AG10803 (cell line): ENCODE measurements around the gene IP6K3.
A peak's percentile ranks its signal among the peaks of the same experiment; 100 is the strongest.

Experiments
- DNase-seq: peaks from one replicate; pipeline ENCODE4 v3.0.0; 2010; ENCODE audit warnings: low read depth
- H3K4me3 ChIP-seq: 2 replicates; pipeline ENCODE4 v1.5.1; 2011; ENCODE audit warnings: mild to moderate bottlenecking, low read length, control low read depth
- TF ChIP-seq, protein P1 (sequence below): conservative IDR thresholded peaks from 2 replicates; pipeline ENCODE4 v1.5.1; 2011; ENCODE audit warnings: mild to moderate bottlenecking, low read length, control low read depth, inconsistent platforms

Gene IP6K3

DNA sequence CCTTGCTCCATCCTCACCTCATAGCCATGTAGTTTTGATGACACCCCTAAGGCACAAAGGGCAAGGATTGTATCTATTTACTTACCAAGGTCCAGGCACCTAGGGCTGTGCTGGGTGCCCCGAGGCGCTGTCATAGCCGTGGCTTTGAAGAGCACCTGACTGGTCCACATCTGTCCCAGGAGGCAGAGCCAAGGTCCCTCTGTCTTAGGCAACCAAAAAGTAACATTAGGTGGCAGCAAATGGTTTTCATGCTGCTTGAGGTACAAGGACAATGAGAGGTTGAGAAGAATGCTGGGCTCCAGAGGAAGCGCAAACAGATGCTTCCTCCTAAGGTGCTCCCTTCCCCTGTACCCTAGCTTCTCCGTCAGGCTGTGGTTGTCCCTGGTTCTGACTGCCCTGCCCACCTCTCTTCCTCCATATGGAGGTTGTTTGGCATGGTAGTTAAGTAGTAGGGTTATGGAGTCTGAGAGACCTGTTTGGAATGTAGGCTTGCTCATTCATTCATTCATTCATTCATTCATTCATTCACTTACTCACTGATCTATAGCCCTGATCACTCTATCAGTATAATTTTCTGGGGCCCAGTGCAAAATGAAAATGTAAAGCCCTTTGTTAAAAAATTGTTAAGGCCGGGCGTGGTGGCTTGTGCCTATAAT is 32.2 kb downstream of the IP6K3 start:
- H3K4me3 ChIP-seq: no peak overlapping the region
- no peak for DNase-seq
- TF ChIP-seq, protein P1, sequence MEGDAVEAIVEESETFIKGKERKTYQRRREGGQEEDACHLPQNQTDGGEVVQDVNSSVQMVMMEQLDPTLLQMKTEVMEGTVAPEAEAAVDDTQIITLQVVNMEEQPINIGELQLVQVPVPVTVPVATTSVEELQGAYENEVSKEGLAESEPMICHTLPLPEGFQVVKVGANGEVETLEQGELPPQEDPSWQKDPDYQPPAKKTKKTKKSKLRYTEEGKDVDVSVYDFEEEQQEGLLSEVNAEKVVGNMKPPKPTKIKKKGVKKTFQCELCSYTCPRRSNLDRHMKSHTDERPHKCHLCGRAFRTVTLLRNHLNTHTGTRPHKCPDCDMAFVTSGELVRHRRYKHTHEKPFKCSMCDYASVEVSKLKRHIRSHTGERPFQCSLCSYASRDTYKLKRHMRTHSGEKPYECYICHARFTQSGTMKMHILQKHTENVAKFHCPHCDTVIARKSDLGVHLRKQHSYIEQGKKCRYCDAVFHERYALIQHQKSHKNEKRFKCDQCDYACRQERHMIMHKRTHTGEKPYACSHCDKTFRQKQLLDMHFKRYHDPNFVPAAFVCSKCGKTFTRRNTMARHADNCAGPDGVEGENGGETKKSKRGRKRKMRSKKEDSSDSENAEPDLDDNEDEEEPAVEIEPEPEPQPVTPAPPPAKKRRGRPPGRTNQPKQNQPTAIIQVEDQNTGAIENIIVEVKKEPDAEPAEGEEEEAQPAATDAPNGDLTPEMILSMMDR: no peak

DNA sequence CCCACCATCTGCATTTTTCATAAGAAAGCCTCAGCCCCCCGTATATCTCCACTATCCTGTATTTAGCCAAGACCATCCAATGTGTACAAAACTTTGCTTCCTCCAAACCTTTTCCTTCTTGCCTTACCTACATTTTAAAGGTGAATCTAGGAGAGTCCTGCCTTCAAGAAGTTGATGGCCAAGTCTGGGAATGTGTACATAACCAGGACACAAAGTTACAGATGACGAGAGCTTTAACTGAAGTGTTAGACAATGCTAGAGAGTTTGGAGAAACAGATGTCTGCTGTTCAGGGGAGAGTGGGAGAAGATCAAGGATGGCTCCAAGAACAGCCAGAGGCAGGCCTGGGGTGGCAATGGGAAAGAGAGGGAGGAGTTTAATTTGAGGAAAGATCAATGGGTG is 32.9 kb downstream of the IP6K3 start:
- H3K4me3 ChIP-seq: no peak overlapping the region
- TF ChIP-seq, protein P1: no peak
- no peak for DNase-seq

DNA sequence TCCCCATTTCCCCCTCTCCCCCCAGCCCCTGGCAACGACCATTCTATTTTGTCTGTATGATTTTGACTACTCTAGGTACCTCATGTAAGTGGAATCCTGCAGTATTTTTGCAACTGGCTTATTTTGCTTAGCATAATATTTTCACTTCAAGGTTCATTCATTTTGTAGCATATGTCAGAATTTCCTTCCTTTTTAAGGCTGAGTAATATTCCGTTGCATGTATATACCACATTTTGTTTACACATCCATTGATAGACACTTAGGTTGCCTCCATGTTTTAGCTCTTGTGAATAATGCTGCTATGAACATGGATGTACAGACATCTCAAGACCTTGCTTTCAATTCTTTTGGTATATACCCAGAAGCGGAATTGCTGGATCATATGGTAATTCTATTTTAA is 33.8 kb downstream of the IP6K3 start:
- DNase-seq: no peak
- TF ChIP-seq, protein P1: no peak
- H3K4me3 ChIP-seq: no peak overlapping the region

DNA sequence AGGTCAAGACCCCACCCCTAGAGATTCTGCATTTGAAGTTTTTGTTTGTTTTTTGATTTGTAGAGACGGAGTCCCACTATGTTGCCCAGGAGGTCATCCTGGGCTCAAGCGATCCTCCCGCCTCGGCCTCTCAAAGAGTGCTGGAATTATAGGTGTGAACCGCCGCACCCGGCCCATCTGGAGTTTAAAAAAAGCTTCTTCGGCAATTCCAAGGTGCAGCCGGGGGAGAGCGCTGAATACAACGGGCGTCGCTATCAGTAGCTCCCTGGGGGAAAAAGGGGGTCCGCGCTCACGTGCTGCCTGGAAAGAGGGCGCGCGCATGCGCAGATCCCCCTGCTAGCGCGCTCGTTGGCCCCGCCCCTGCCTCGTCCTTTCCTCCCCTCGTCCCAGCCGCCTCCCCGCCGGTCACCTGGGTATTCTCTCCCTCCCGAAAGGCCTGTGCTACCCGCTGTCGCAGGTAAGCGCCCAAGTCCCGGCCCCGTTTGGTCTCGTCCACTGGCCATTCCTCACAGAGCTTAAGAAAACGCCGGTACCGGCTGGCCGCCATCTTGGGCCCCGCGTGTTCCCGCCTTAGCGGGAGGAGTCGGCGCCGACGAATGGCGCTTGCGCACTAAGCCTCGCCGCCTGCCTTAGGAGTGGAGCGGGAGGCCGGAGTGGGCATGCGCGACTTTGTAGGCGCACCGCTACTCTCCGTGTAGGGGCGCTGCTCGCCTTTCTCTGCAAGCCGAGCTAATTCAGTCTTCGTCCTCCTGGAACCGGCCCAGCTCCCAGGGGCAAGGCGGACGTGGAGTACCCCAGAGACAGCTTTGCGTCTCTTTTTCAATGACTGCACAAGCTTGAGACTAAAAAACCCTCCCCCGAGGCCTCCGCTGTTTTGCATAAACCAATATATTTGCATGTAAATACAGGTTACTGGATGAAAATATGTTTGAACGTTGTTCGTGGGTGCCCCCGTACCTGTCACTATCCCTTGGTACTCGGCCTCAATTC is 35.3 kb downstream of the IP6K3 start, which contains the start of gene UQCC2:
Gene UQCC2 (minus strand): TSS at position 561 of the 990 bp plus-strand sequence. CDS start 14 bp downstream, at position 547.
- peak within 1 kb of the TSS; percentile 96 for H3K4me3 ChIP-seq
- peak; percentile 93 for DNase-seq
- TF ChIP-seq, protein P1: peak; percentile 63

DNA sequence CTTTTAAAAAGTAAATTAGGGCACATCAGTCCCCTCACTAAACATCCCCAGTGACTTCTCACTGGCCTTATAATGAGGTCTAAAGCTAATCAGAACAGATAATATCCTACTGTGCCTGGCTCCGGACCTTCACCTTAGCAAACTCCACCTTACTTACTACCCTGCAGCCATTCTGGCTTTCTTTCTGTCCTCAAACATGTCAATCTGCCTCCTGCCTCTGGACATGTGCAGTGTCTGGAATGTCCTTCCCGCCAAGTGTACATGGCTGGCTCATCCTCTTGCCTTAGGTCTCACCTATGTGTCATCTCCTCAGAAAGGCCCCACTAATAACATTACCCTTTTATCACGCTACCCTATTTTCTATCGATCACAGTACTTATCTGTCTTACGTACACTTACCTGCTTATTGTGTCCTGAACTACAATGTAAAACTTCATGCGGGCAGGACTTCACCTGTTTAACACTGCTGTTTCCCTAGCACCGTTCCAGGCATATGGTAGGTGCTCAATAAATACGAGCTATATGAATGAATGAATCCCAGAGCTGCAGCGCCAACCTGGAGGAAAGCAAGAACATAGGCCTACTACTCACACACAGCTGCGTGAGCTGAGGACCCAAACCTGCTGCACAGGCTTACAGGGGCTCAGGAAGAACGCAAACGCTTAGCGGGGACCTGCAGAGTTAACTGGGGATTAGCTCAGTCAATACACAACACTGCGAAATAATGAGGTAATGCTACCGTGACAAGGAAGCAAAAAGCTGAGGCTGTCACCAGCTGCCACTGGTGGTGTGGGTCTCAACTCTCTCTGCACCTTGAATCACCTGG is 36.2 kb downstream of the IP6K3 start:
- DNase-seq: no peak
- TF ChIP-seq, protein P1: no peak
- peak overlapping the region; percentile 96 for H3K4me3 ChIP-seq

DNA sequence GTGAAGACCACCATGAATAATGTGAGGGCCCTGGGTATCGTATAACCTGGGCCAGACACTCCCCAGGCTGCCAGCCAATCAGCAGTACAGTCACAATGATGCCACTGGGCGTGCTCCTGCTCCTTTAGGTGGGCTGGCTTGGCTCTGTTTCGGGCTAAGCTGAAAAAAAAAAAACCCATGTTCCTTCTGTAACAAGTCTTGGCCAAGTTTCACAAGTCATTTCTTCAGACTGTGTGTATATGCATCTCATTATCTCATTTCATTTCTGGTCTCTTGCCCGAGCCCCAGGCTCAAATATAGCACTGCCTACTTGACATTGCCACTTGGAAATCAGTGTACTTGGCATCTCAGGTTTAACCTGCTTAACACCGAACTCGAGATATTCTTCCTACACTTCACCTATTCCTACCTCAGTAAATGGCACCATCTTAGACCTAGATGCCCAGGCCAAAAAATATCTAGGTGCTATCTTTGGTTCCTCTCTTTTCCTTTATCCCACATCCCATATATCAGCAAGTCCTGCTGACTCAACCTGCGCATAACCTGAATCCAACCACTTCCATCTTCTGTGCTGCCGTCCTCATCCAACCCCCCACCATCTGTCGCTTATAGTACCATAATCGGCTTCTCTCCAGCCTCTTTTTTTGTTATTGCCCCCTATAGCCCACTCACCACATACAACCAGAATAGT is 37.0 kb downstream of the IP6K3 start:
- H3K4me3 ChIP-seq: no peak overlapping the region
- DNase-seq: no peak
- TF ChIP-seq, protein P1: no peak
